Measurements from ENCODE around the gene SEMA3A.
A peak's percentile ranks its signal among the peaks of the same experiment; 100 is the strongest.

DNA sequence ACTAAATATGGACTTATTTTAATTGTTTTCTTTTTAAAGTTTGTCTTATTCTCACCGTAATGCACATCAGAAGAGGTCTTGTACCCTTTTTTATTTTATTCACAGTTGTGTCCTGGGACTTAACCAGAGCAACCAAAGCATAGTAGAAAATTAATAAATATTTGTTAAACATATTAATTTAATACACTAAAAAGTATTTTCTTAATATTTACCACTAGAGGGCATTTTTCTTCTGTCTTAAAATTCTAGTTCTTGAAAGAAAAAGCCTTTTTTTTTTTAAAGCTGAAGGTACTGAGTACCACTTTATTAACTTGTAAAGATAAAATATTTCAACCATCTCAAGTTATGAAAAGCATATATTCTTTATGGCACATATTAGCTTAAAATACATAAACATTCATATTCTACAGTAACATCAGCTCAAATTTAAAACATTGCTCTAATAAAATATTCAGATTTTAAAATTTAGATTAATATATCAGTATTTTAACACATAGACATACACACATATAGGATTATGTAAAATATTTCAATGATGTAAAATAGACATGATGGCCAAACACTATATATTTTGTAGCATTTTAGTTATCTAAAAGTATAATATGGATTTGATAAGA, 260.4 kb downstream of the SEMA3A start:
- TF ChIP-seq, protein P1, sequence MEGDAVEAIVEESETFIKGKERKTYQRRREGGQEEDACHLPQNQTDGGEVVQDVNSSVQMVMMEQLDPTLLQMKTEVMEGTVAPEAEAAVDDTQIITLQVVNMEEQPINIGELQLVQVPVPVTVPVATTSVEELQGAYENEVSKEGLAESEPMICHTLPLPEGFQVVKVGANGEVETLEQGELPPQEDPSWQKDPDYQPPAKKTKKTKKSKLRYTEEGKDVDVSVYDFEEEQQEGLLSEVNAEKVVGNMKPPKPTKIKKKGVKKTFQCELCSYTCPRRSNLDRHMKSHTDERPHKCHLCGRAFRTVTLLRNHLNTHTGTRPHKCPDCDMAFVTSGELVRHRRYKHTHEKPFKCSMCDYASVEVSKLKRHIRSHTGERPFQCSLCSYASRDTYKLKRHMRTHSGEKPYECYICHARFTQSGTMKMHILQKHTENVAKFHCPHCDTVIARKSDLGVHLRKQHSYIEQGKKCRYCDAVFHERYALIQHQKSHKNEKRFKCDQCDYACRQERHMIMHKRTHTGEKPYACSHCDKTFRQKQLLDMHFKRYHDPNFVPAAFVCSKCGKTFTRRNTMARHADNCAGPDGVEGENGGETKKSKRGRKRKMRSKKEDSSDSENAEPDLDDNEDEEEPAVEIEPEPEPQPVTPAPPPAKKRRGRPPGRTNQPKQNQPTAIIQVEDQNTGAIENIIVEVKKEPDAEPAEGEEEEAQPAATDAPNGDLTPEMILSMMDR (IDR thresholded peaks at IDR 0.05 in 2 of 3, conservative IDR thresholded peaks at IDR 0.05 in 1 of 3; ENCODE audit: borderline replicate concordance in 1 of 3, insufficient read depth in 1 of 3, low read depth in 2 of 3, low read length in 2 of 3) = peak in 1 of 3 experiments; percentile 12; a peak in 2 of 6 replicates
- TF ChIP-seq POLR2A (IDR thresholded peaks at IDR 0.05; ENCODE audit: borderline replicate concordance, extremely low read depth, insufficient read depth, insufficient read length) = no peak
- no peak for TF ChIP-seq YY1 (IDR thresholded peaks at IDR 0.05; ENCODE audit: extremely low read depth, insufficient replicate concordance, low read depth, low read length)
- TF ChIP-seq, protein P2, sequence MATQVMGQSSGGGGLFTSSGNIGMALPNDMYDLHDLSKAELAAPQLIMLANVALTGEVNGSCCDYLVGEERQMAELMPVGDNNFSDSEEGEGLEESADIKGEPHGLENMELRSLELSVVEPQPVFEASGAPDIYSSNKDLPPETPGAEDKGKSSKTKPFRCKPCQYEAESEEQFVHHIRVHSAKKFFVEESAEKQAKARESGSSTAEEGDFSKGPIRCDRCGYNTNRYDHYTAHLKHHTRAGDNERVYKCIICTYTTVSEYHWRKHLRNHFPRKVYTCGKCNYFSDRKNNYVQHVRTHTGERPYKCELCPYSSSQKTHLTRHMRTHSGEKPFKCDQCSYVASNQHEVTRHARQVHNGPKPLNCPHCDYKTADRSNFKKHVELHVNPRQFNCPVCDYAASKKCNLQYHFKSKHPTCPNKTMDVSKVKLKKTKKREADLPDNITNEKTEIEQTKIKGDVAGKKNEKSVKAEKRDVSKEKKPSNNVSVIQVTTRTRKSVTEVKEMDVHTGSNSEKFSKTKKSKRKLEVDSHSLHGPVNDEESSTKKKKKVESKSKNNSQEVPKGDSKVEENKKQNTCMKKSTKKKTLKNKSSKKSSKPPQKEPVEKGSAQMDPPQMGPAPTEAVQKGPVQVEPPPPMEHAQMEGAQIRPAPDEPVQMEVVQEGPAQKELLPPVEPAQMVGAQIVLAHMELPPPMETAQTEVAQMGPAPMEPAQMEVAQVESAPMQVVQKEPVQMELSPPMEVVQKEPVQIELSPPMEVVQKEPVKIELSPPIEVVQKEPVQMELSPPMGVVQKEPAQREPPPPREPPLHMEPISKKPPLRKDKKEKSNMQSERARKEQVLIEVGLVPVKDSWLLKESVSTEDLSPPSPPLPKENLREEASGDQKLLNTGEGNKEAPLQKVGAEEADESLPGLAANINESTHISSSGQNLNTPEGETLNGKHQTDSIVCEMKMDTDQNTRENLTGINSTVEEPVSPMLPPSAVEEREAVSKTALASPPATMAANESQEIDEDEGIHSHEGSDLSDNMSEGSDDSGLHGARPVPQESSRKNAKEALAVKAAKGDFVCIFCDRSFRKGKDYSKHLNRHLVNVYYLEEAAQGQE (IDR thresholded peaks at IDR 0.05; ENCODE audit: low read depth) = no peak
- TF ChIP-seq POLR2AphosphoS5 (IDR thresholded peaks at IDR 0.05; ENCODE audit: low read depth, low read length) = no peak
- no peak for TF ChIP-seq EZH2 (IDR thresholded peaks at IDR 0.05)
- TF ChIP-seq SIN3A (IDR thresholded peaks at IDR 0.05; ENCODE audit: low read depth) = no peak
- TF ChIP-seq, protein P3, sequence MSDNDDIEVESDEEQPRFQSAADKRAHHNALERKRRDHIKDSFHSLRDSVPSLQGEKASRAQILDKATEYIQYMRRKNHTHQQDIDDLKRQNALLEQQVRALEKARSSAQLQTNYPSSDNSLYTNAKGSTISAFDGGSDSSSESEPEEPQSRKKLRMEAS (IDR thresholded peaks at IDR 0.05) = no peak
- TF ChIP-seq SP1 (IDR thresholded peaks at IDR 0.05; ENCODE audit: low read depth) = no peak
- no peak for TF ChIP-seq EZH2phosphoT487 (IDR thresholded peaks at IDR 0.05; ENCODE audit: borderline replicate concordance)
- no peak for TF ChIP-seq JUND (IDR thresholded peaks at IDR 0.05)
- no peak for TF ChIP-seq ELF1 (IDR thresholded peaks at IDR 0.05; ENCODE audit: borderline replicate concordance, low read depth)
- no peak for TF ChIP-seq CEBPB (IDR thresholded peaks at IDR 0.05; ENCODE audit: low read depth)
